HCT116 (cell line): ENCODE data around the gene KMT2C. TPM values are rescaled to one million over a fixed set of nuclear protein-coding genes. Genes with fewer than 3 reads are reported as not detected.

Experiments
- ATAC-seq: fragments of 200-7000 bp; cut with Tn5 transposase; 2 replicates; pipeline ENCODE4 v1.9.1; 2020; ENCODE audit warnings: mild to moderate bottlenecking, moderate library complexity
- BruUV-seq: library from RNA; stranded (reverse); fragments of 400-500 nt; replicated peaks from 2 replicates; lab custom pipeline; 2021; lab: Mats Ljungman, UMichigan
- CTCF ChIA-PET: fragments of 300-600 bp; sonication (Branson Sonifier 250); formaldehyde crosslinking; loops from one replicate; lab custom pipeline; 2021; ENCODE audit warnings: antibody characterized with exemption; lab: Charles Lee
- POLR2A ChIA-PET: fragments of 300-600, 350-600 bp; sonication (Branson Sonifier 250); formaldehyde crosslinking; loops from one replicate; lab custom pipeline; 2021; ENCODE audit warnings: antibody characterized with exemption; lab: Charles Lee
- RAD21 ChIA-PET, 2 experiments: fragments of 300-600 bp; sonication (Branson Sonifier 250); formaldehyde crosslinking; loops; one replicate each; lab custom pipeline; 2023; ENCODE audit warnings: low total read pairs in 2 of 2; ENCODE audit not compliant: uncharacterized antibody in 2 of 2, unreplicated experiment in 2 of 2, low non-redundant PET in 1 of 2; lab: Charles Lee
- DNase-seq: peaks from one replicate; pipeline ENCODE4 v3.0.0-alpha.2; 2010; ENCODE audit warnings: low read depth, low spot score
- H2AFZ ChIP-seq: fragments of 200-600 bp; shearing (Covaris generic), sonication (generic); 2 replicates; pipeline ENCODE4 v1.6.1; 2017; ENCODE audit warnings: low read depth, mixed run types, mixed read lengths, antibody characterized with exemption, low read length; ENCODE audit not compliant: poor library complexity, severe bottlenecking
- H3K27ac ChIP-seq: 2 replicates; pipeline ENCODE4 v1.5.1; 2012; ENCODE audit warnings: low read depth, low read length
- H3K27me3 ChIP-seq: fragments of 200-600 bp; sonication (generic); 2 replicates; pipeline ENCODE4 v1.6.1; 2016; ENCODE audit warnings: mixed run types, low read length, mixed read lengths; ENCODE audit not compliant: insufficient read depth
- H3K36me3 ChIP-seq, 2 experiments: fragments of 200-500 bp in 1 of 2; fragments of 200-600 bp in 1 of 2; sonication (Bioruptor generic) in 1 of 2; sonication (generic) in 1 of 2; 2 replicates each; pipeline versions ENCODE4 v1.5.1 to v1.6.1; 2014 to 2016; ENCODE audit warnings: low read length in 2 of 2, inconsistent platforms in 1 of 2, mixed read lengths in 1 of 2, mixed run types in 1 of 2; ENCODE audit not compliant: insufficient read depth in 2 of 2, control insufficient read depth in 1 of 2
- H3K4me1 ChIP-seq, 2 experiments: fragments of 200-600 bp in 1 of 2; sonication (generic) in 1 of 2; 2 replicates each; pipeline versions ENCODE4 v1.5.1 to v1.6.1; 2012 to 2017; ENCODE audit warnings: low read length in 2 of 2, inconsistent platforms in 1 of 2, mild to moderate bottlenecking in 1 of 2, mixed read lengths in 1 of 2, mixed run types in 1 of 2, moderate library complexity in 1 of 2; ENCODE audit not compliant: insufficient read depth in 2 of 2, control insufficient read depth in 1 of 2
- H3K4me2 ChIP-seq: fragments of 200-600 bp; sonication (generic); 2 replicates; pipeline ENCODE4 v1.6.1; 2017; ENCODE audit warnings: mixed run types, low read length, mixed read lengths
- H3K4me3 ChIP-seq, 2 experiments: fragments of 200-600 bp in 1 of 2; sonication (generic) in 1 of 2; replicated peaks in 1 of 2; 2 replicates each; pipeline ENCODE4 v1.5.1; 2011 to 2016; ENCODE audit warnings: low read length in 2 of 2, control low read depth in 1 of 2, low read depth in 1 of 2, mild to moderate bottlenecking in 1 of 2, mixed read lengths in 1 of 2, mixed run types in 1 of 2
- H3K79me2 ChIP-seq: fragments of 200-600 bp; sonication (generic); 2 replicates; pipeline ENCODE4 v1.6.1; 2017; ENCODE audit warnings: mild to moderate bottlenecking, mixed run types, low read length, moderate library complexity, mixed read lengths; ENCODE audit not compliant: insufficient read depth
- H3K9ac ChIP-seq: fragments of 200-600 bp; sonication (generic); 2 replicates; pipeline ENCODE4 v1.6.1; 2016; ENCODE audit warnings: low read length, mixed read lengths
- H3K9me2 ChIP-seq: fragments of 200-600 bp; sonication (generic), shearing (Covaris generic); 2 replicates; pipeline ENCODE4 v1.6.1; 2017; ENCODE audit warnings: mixed run types, mild to moderate bottlenecking, moderate library complexity; ENCODE audit not compliant: insufficient read depth
- H3K9me3 ChIP-seq, 2 experiments: fragments of 200-500 bp in 1 of 2; fragments of 200-600 bp in 1 of 2; sonication (Bioruptor generic) in 1 of 2; sonication (generic) in 1 of 2; 2 replicates each; pipeline ENCODE4 v1.6.1; 2014 to 2017; ENCODE audit warnings: low read length in 2 of 2, mixed read lengths in 2 of 2, inconsistent platforms in 1 of 2, low read depth in 1 of 2, mild to moderate bottlenecking in 1 of 2, mixed run types in 1 of 2, moderate library complexity in 1 of 2; ENCODE audit not compliant: control insufficient read depth in 1 of 2, insufficient read depth in 1 of 2
- H4K20me1 ChIP-seq: fragments of 200-600 bp; sonication (generic), shearing (Covaris generic); 2 replicates; pipeline ENCODE4 v1.6.1; 2017; ENCODE audit warnings: mixed run types, mild to moderate bottlenecking, moderate library complexity; ENCODE audit not compliant: insufficient read depth
- CBX3 ChIP-seq: IDR thresholded peaks from 2 replicates; pipeline ENCODE4 v1.6.1; 2012; ENCODE audit warnings: low read depth
- EGR1 ChIP-seq: IDR thresholded peaks from 2 replicates; pipeline ENCODE4 v1.6.1; 2012; ENCODE audit warnings: low read depth
- ELF1 ChIP-seq: IDR thresholded peaks from 2 replicates; pipeline ENCODE4 v1.6.1; 2012; ENCODE audit warnings: low read depth, borderline replicate concordance
- EZH2phosphoT487 ChIP-seq: fragments of 200-600 bp; IDR thresholded peaks from 2 replicates; pipeline ENCODE4 v1.6.1; 2018; ENCODE audit warnings: antibody characterized with exemption, borderline replicate concordance
- JUND ChIP-seq: IDR thresholded peaks from 2 replicates; pipeline ENCODE4 v1.6.1; 2012
- POLR2A ChIP-seq: IDR thresholded peaks from 2 replicates; pipeline ENCODE4 v1.7.0; 2011; ENCODE audit warnings: borderline replicate concordance; ENCODE audit not compliant: insufficient read depth, insufficient read length; ENCODE audit errors: extremely low read depth
- POLR2AphosphoS5 ChIP-seq: IDR thresholded peaks from 2 replicates; pipeline ENCODE4 v1.6.1; 2011; ENCODE audit warnings: mild to moderate bottlenecking, low read depth, low read length, moderate library complexity
- RAD21 ChIP-seq: IDR thresholded peaks from 2 replicates; pipeline ENCODE4 v1.6.1; 2012; ENCODE audit warnings: low read depth, mild to moderate bottlenecking
- SIN3A ChIP-seq: IDR thresholded peaks from 2 replicates; pipeline ENCODE4 v1.6.1; 2012; ENCODE audit warnings: low read depth
- SRF ChIP-seq: IDR thresholded peaks from 2 replicates; pipeline ENCODE4 v1.6.1; 2012; ENCODE audit warnings: low read depth
- YY1 ChIP-seq: IDR thresholded peaks from 2 replicates; pipeline ENCODE4 v1.6.1; 2011; ENCODE audit warnings: low read length, low read depth, moderate library complexity, mild to moderate bottlenecking; ENCODE audit not compliant: insufficient replicate concordance; ENCODE audit errors: extremely low read depth
- ZFX ChIP-seq: fragments of 450-650 bp; IDR thresholded peaks from 2 replicates; pipeline ENCODE4 v1.6.1; 2017
- ZNF274 ChIP-seq: fragments of 200-500 bp; sonication (Bioruptor generic); IDR thresholded peaks from 2 replicates; pipeline ENCODE4 v1.6.1; 2014; ENCODE audit warnings: mild to moderate bottlenecking, low read depth, low read length, inconsistent platforms
- intact Hi-C: fragments of 100-400 bp; cut with micrococcal nuclease; formaldehyde crosslinking; loops from 2 replicates; pipeline ENCODE4 v1.10.0; 2022
- total RNA-seq: library from RNA; stranded (reverse); gene quantifications from one replicate; pipeline ENCODE4 v1.2.1, GENCODE V29; 2021; ENCODE audit not compliant: unreplicated experiment
- TF ChIP-seq, protein P1 (sequence below): IDR thresholded peaks from 2 replicates; pipeline ENCODE4 v1.6.1; 2011; ENCODE audit warnings: mild to moderate bottlenecking, low read length, moderate library complexity; ENCODE audit not compliant: insufficient replicate concordance; ENCODE audit errors: extremely low read depth
- TF ChIP-seq, protein P2 (sequence below): IDR thresholded peaks from 2 replicates; pipeline ENCODE4 v1.6.1; 2012; ENCODE audit warnings: low read depth
- TF ChIP-seq, protein P3 (sequence below), 3 experiments: fragments of 200-600 bp in 1 of 3; sonication (generic) in 1 of 3; IDR thresholded peaks in 2 of 3; conservative IDR thresholded peaks in 1 of 3; 2 replicates each; pipeline ENCODE4 v1.5.1; 2012 to 2017; ENCODE audit warnings: low read depth in 2 of 3, low read length in 2 of 3, antibody characterized with exemption in 1 of 3, borderline replicate concordance in 1 of 3, control low read depth in 1 of 3, mild to moderate bottlenecking in 1 of 3, mixed read lengths in 1 of 3, mixed run types in 1 of 3, moderate library complexity in 1 of 3; ENCODE audit not compliant: insufficient read depth in 1 of 3

The KMT2C gene
- total RNA-seq, 1 experiment from 2014 or later = 22.9 TPM

DNA sequence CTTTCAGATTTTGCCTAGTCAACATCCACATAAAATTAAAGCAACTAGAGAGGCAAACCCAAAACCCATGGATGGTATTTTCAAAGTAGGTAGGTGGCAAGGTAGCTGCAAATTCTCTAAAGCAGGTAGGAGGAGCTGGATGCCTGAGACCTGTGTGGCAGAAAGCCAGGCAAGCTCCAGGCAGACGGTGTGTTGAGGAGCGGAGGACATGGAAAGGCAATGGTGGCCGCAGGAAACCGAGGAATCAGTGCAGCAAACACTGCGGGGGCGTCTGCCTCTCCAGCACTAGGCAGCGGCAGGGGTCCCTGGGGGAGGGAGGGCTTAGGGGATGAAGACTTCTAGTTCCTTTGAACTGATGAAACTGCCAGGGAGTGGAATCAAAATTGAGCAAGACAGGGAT is 309.1 kb downstream of the KMT2C start:
- no peaks in the 10 kb centered on the region for H3K9me3 ChIP-seq
- no peak overlapping the region for H3K4me3 ChIP-seq
- ATAC-seq (no peak), DNase-seq (no peak)
- peaks cover 3 to 24% of the 10 kb centered on the region in 2 experiments; a peak in 3 of 4 replicates for H3K36me3 ChIP-seq
- no peaks in the 10 kb centered on the region for H3K4me1 ChIP-seq
- H3K9ac ChIP-seq = no peak overlapping the region
- intact Hi-C loops = no loop called here
- RAD21 ChIA-PET = no interaction called here
- no peak overlapping the region for H3K4me2 ChIP-seq
- POLR2A ChIA-PET = no interaction called here
- H4K20me1 ChIP-seq = no peaks in the 10 kb centered on the region
- H3K27me3 ChIP-seq = no peaks in the 10 kb centered on the region
- H2AFZ ChIP-seq = no peak overlapping the region
- H3K27ac ChIP-seq = no peak overlapping the region
- no TSS peak for BruUV-seq
- no peaks in the 10 kb centered on the region for H3K9me2 ChIP-seq
- H3K79me2 ChIP-seq = no peaks in the 10 kb centered on the region
- CTCF ChIA-PET = no interaction called here
- no peak for TF ChIP-seq YY1
- TF ChIP-seq POLR2AphosphoS5 = no peak
- TF ChIP-seq, protein P1, sequence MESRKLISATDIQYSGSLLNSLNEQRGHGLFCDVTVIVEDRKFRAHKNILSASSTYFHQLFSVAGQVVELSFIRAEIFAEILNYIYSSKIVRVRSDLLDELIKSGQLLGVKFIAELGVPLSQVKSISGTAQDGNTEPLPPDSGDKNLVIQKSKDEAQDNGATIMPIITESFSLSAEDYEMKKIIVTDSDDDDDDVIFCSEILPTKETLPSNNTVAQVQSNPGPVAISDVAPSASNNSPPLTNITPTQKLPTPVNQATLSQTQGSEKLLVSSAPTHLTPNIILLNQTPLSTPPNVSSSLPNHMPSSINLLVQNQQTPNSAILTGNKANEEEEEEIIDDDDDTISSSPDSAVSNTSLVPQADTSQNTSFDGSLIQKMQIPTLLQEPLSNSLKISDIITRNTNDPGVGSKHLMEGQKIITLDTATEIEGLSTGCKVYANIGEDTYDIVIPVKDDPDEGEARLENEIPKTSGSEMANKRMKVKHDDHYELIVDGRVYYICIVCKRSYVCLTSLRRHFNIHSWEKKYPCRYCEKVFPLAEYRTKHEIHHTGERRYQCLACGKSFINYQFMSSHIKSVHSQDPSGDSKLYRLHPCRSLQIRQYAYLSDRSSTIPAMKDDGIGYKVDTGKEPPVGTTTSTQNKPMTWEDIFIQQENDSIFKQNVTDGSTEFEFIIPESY = no peak
- TF ChIP-seq EZH2phosphoT487 = no peak
- no peak for TF ChIP-seq EGR1
- TF ChIP-seq ELF1 = no peak
- no peak for TF ChIP-seq POLR2A
- TF ChIP-seq SIN3A = no peak
- no peak for TF ChIP-seq JUND
- TF ChIP-seq CBX3 = no peak
- no peak for TF ChIP-seq RAD21
- TF ChIP-seq ZFX = no peak
- TF ChIP-seq SRF = no peak
- TF ChIP-seq, protein P2, sequence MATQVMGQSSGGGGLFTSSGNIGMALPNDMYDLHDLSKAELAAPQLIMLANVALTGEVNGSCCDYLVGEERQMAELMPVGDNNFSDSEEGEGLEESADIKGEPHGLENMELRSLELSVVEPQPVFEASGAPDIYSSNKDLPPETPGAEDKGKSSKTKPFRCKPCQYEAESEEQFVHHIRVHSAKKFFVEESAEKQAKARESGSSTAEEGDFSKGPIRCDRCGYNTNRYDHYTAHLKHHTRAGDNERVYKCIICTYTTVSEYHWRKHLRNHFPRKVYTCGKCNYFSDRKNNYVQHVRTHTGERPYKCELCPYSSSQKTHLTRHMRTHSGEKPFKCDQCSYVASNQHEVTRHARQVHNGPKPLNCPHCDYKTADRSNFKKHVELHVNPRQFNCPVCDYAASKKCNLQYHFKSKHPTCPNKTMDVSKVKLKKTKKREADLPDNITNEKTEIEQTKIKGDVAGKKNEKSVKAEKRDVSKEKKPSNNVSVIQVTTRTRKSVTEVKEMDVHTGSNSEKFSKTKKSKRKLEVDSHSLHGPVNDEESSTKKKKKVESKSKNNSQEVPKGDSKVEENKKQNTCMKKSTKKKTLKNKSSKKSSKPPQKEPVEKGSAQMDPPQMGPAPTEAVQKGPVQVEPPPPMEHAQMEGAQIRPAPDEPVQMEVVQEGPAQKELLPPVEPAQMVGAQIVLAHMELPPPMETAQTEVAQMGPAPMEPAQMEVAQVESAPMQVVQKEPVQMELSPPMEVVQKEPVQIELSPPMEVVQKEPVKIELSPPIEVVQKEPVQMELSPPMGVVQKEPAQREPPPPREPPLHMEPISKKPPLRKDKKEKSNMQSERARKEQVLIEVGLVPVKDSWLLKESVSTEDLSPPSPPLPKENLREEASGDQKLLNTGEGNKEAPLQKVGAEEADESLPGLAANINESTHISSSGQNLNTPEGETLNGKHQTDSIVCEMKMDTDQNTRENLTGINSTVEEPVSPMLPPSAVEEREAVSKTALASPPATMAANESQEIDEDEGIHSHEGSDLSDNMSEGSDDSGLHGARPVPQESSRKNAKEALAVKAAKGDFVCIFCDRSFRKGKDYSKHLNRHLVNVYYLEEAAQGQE = no peak
- TF ChIP-seq, protein P3, sequence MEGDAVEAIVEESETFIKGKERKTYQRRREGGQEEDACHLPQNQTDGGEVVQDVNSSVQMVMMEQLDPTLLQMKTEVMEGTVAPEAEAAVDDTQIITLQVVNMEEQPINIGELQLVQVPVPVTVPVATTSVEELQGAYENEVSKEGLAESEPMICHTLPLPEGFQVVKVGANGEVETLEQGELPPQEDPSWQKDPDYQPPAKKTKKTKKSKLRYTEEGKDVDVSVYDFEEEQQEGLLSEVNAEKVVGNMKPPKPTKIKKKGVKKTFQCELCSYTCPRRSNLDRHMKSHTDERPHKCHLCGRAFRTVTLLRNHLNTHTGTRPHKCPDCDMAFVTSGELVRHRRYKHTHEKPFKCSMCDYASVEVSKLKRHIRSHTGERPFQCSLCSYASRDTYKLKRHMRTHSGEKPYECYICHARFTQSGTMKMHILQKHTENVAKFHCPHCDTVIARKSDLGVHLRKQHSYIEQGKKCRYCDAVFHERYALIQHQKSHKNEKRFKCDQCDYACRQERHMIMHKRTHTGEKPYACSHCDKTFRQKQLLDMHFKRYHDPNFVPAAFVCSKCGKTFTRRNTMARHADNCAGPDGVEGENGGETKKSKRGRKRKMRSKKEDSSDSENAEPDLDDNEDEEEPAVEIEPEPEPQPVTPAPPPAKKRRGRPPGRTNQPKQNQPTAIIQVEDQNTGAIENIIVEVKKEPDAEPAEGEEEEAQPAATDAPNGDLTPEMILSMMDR (IDR thresholded peaks at IDR 0.05 in 2 of 3, conservative IDR thresholded peaks at IDR 0.05 in 1 of 3; ENCODE audit: borderline replicate concordance in 1 of 3, insufficient read depth in 1 of 3, low read depth in 2 of 3, low read length in 2 of 3) = no peak
- no peak for TF ChIP-seq ZNF274
